GM21786 (cell line): Measurements from ENCODE around the gene IPO13.

Experiments
- ATAC-seq: cut with Tn5 transposase; IDR thresholded peaks from one replicate; pipeline ENCODE4 v1.9.1; 2021; ENCODE audit not compliant: unreplicated experiment

Gene IPO13

GRCh38 chr1:43946236-43947060 is at the start of gene IPO13:
Gene IPO13, plus strand, starts transcription at chr1:43946950. Its CDS starts 651 bp downstream, at chr1:43947601.
- peak; percentile 90 for ATAC-seq

GRCh38 chr1:43898981-43899380 is 47.8 kb upstream of the IPO13 start:
- ATAC-seq, result no peak

GRCh38 chr1:43900386-43900785 is 46.4 kb upstream of the IPO13 start:
- ATAC-seq, result no peak

GRCh38 chr1:43901196-43901961 is 45.4 kb upstream of the IPO13 start:
- ATAC-seq, result no peak

GRCh38 chr1:43902058-43902831 is 44.5 kb upstream of the IPO13 start:
- no peak for ATAC-seq

GRCh38 chr1:43904660-43905551 is 41.8 kb upstream of the IPO13 start:
- no peak for ATAC-seq

- ATAC-seq, result no peak
These were observed 38.5 kb upstream of the IPO13 start for GRCh38 chr1:43908226-43908625.

GRCh38 chr1:43908858-43909257 is 37.9 kb upstream of the IPO13 start:
- ATAC-seq, result no peak

GRCh38 chr1:43910343-43910742 is 36.4 kb upstream of the IPO13 start:
- no peak for ATAC-seq

GRCh38 chr1:43912607-43913006 is 34.1 kb upstream of the IPO13 start:
- no peak for ATAC-seq

GRCh38 chr1:43913051-43913501 is 33.7 kb upstream of the IPO13 start:
- no peak for ATAC-seq

- no peak for ATAC-seq
These were observed 32.9 kb upstream of the IPO13 start for GRCh38 chr1:43913666-43914360.

GRCh38 chr1:43914576-43915525 is 31.9 kb upstream of the IPO13 start:
- no peak for ATAC-seq

- no peak for ATAC-seq
These were observed 26.8 kb upstream of the IPO13 start for GRCh38 chr1:43919906-43920305.

GRCh38 chr1:43921022-43921421 is 25.7 kb upstream of the IPO13 start:
- no peak for ATAC-seq

GRCh38 chr1:43924516-43924915 is 22.2 kb upstream of the IPO13 start:
- no peak for ATAC-seq

GRCh38 chr1:43925846-43926245 is 20.9 kb upstream of the IPO13 start:
- no peak for ATAC-seq

GRCh38 chr1:43930168-43930948 is 16.4 kb upstream of the IPO13 start:
- no peak for ATAC-seq
